Mesenchymal stem cell (in vitro differentiated cells and primary cell): Measurements from ENCODE around the gene TMEM47.
A peak's percentile ranks its signal among the peaks of the same experiment; 100 is the strongest.

Experiments
- DNase-seq: peaks from one replicate; pipeline ENCODE4 v3.0.0-alpha.2; 2013
- H2AFZ ChIP-seq: one replicate; pipeline ENCODE4 v1.6.1; 2013; ENCODE audit warnings: low read depth, mild to moderate bottlenecking, control low read depth, inconsistent platforms, low read length, moderate library complexity
- H2AK5ac ChIP-seq: 2 replicates; pipeline ENCODE4 v1.6.1; 2013; ENCODE audit warnings: low read length, moderate library complexity, mild to moderate bottlenecking, inconsistent platforms; ENCODE audit not compliant: severe bottlenecking
- H2BK120ac ChIP-seq: one replicate; pipeline ENCODE4 v1.6.1; 2013; ENCODE audit warnings: low read depth, mild to moderate bottlenecking, inconsistent platforms, low read length, moderate library complexity
- H2BK12ac ChIP-seq, 2 experiments: one replicate each; pipeline ENCODE4 v1.6.1; 2013; ENCODE audit warnings: inconsistent platforms in 2 of 2, low read length in 2 of 2, mild to moderate bottlenecking in 2 of 2, moderate library complexity in 2 of 2, control low read depth in 1 of 2
- H2BK15ac ChIP-seq: one replicate; pipeline ENCODE4 v1.6.1; 2013; ENCODE audit warnings: mild to moderate bottlenecking, low read depth, inconsistent platforms; ENCODE audit not compliant: poor library complexity, severe bottlenecking
- H2BK5ac ChIP-seq: 2 replicates; pipeline ENCODE4 v1.6.1; 2013; ENCODE audit warnings: low read depth, mild to moderate bottlenecking, low read length, control low read depth, inconsistent platforms; ENCODE audit not compliant: poor library complexity, severe bottlenecking
- H3K14ac ChIP-seq, 2 experiments: one replicate each; pipeline ENCODE4 v1.6.1; 2013; ENCODE audit warnings: inconsistent platforms in 2 of 2, low read length in 2 of 2, control low read depth in 1 of 2, mild to moderate bottlenecking in 1 of 2, moderate library complexity in 1 of 2
- H3K18ac ChIP-seq, 2 experiments: one replicate each; pipeline ENCODE4 v1.6.1; 2013; ENCODE audit warnings: inconsistent platforms in 2 of 2, low read length in 2 of 2, control low read depth in 1 of 2, low read depth in 1 of 2, mild to moderate bottlenecking in 1 of 2
- H3K23ac ChIP-seq, 2 experiments: one replicate each; pipeline ENCODE4 v1.6.1; 2013; ENCODE audit warnings: inconsistent platforms in 2 of 2, low read length in 2 of 2, mild to moderate bottlenecking in 2 of 2, moderate library complexity in 2 of 2, control low read depth in 1 of 2
- H3K27ac ChIP-seq: 2 replicates; pipeline ENCODE4 v1.5.1; 2013; ENCODE audit warnings: mild to moderate bottlenecking, moderate library complexity, low read length, control low read depth, inconsistent platforms; ENCODE audit not compliant: poor library complexity, severe bottlenecking
- H3K27me3 ChIP-seq, 2 experiments: 2 replicates each; pipeline versions ENCODE4 v1.6.1 to v1.7.0; 2013; ENCODE audit warnings: low read length in 2 of 2, mild to moderate bottlenecking in 2 of 2, moderate library complexity in 2 of 2, control low read depth in 1 of 2, inconsistent platforms in 1 of 2; ENCODE audit not compliant: control insufficient read depth in 1 of 2, insufficient read depth in 1 of 2
- H3K36me3 ChIP-seq, 2 experiments: 2 replicates each; pipeline versions ENCODE4 v1.6.1 to v1.7.0; 2013; ENCODE audit warnings: low read length in 2 of 2, control low read depth in 1 of 2, inconsistent platforms in 1 of 2, low read depth in 1 of 2, mild to moderate bottlenecking in 1 of 2; ENCODE audit not compliant: insufficient read depth in 2 of 2, control insufficient read depth in 1 of 2
- H3K4ac ChIP-seq, 2 experiments: one replicate each; pipeline ENCODE4 v1.6.1; 2013; ENCODE audit warnings: inconsistent platforms in 2 of 2, low read length in 2 of 2, mild to moderate bottlenecking in 2 of 2, moderate library complexity in 2 of 2, control low read depth in 1 of 2, low read depth in 1 of 2
- H3K4me1 ChIP-seq: 2 replicates; pipeline ENCODE4 v1.6.1; 2013; ENCODE audit warnings: low read depth, low read length, control low read depth; ENCODE audit not compliant: control insufficient read depth, insufficient read depth
- H3K4me2 ChIP-seq: 2 replicates; pipeline ENCODE4 v1.6.1; 2013; ENCODE audit warnings: low read length, mild to moderate bottlenecking, inconsistent platforms; ENCODE audit not compliant: poor library complexity, severe bottlenecking
- H3K4me3 ChIP-seq, 2 experiments: 2 replicates each; pipeline versions ENCODE4 v1.5.1 to v1.7.0; 2013; ENCODE audit warnings: low read length in 2 of 2, mild to moderate bottlenecking in 2 of 2, control low read depth in 1 of 2, low read depth in 1 of 2; ENCODE audit not compliant: insufficient read depth in 1 of 2
- H3K79me1 ChIP-seq: replicated peaks from 2 replicates; pipeline ENCODE4 v1.6.1; 2013; ENCODE audit warnings: mild to moderate bottlenecking, control low read depth, low read length, inconsistent platforms; ENCODE audit not compliant: poor library complexity, severe bottlenecking
- H3K9ac ChIP-seq: 2 replicates; pipeline ENCODE4 v1.7.0; 2013; ENCODE audit warnings: mild to moderate bottlenecking, low read length, moderate library complexity
- H3K9me3 ChIP-seq: 2 replicates; pipeline ENCODE4 v1.7.0; 2013; ENCODE audit warnings: mild to moderate bottlenecking, low read length; ENCODE audit not compliant: control insufficient read depth
- H4K8ac ChIP-seq: one replicate; pipeline ENCODE4 v1.6.1; 2013; ENCODE audit warnings: inconsistent platforms, mild to moderate bottlenecking, low read length, moderate library complexity
- H4K91ac ChIP-seq: one replicate; pipeline ENCODE4 v1.6.1; 2013; ENCODE audit warnings: mild to moderate bottlenecking, low read length, inconsistent platforms
- WGBS: methylation state at CpG from one replicate; pipeline ENCODE4 v1.1.7; 2013; ENCODE audit warnings: mixed read lengths; 5-methylcytosine and 5-hydroxymethylcytosine counted together

The TMEM47 gene

DNA sequence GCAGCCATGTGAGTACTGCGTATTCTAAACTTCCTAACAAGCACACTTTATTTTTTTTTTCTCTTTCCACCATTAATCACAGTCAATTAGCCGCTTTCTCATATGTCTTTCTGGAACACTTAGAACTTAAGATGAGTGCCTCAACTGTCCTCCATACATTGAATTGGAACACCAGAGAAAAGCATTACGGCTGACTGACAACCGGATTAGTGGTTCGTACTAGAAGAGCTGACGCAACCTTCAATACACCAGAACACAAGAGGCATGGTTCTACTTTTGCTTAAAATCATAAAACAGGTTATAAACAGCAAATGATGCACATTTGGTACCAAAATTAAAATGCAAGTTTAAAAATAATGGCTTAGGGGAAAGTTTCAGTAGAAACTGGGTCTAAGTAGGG lies 3.3 kb downstream of the TMEM47 start:
- Histone ChIP-seq H3K79me1 (no peaks in the 10 kb centered on the region), H2BK15ac (no peak overlapping the region), H3K36me3 (no peaks in the 10 kb centered on the region), H3K4ac (no peak overlapping the region), H2BK120ac (no peak overlapping the region), H3K9ac (peak overlapping the region; percentile 90), H3K4me3 (peak overlapping the region in 1 of 2 experiments; percentile 84), H2AK5ac (no peak overlapping the region), H2BK5ac (no peak overlapping the region), H3K4me2 (no peak overlapping the region), H3K4me1 (no peaks in the 10 kb centered on the region), H3K18ac (no peak overlapping the region), H4K8ac (no peak overlapping the region), H3K27ac (no peak overlapping the region), H3K9me3 (no peaks in the 10 kb centered on the region), H3K27me3 (no peaks in the 10 kb centered on the region), H3K23ac (no peak overlapping the region), H4K91ac (no peak overlapping the region), H2BK12ac (no peak overlapping the region), H3K14ac (no peak overlapping the region), H2AFZ (no peak overlapping the region)
- WGBS = 50% methylated on average over 3 of the region's 6 CpGs
- DNase-seq = peak; percentile 34

DNA sequence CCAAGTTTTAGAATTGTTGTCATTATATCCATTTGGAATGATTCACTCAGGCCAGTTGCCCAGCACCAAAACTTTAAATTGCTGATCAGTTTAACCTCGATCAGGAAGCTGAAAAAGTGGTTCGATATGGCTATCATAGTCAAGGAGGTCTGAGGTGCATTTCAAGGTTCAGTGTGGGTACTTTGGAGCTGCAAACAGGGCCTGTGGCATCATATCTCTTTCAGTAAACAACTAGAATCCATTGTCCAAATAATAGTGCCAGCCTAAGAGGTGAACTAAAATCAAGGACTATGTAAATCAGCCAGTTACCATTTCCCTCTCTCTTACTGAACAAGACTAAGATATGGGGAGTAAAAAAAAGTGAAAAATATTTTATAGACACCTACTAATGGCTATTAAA lies 14.2 kb downstream of the TMEM47 start:
- no peak for DNase-seq
- Histone ChIP-seq H2BK15ac (no peak overlapping the region), H3K23ac (no peak overlapping the region), H3K27me3 (no peaks in the 10 kb centered on the region), H2BK5ac (no peak overlapping the region), H2AFZ (no peak overlapping the region), H3K27ac (no peak overlapping the region), H3K36me3 (no peaks in the 10 kb centered on the region), H3K4me2 (no peak overlapping the region), H3K4me3 (no peak overlapping the region), H2BK12ac (no peak overlapping the region), H3K79me1 (peaks cover 2% of the 10 kb centered on the region), H3K14ac (no peak overlapping the region), H3K4me1 (no peaks in the 10 kb centered on the region), H2BK120ac (no peak overlapping the region), H4K91ac (no peak overlapping the region), H4K8ac (no peak overlapping the region), H3K18ac (no peak overlapping the region), H3K4ac (no peak overlapping the region), H3K9me3 (no peaks in the 10 kb centered on the region), H3K9ac (no peak overlapping the region), H2AK5ac (no peak overlapping the region)
- WGBS = 100% methylated on average over 1 of the region's 2 CpGs

DNA sequence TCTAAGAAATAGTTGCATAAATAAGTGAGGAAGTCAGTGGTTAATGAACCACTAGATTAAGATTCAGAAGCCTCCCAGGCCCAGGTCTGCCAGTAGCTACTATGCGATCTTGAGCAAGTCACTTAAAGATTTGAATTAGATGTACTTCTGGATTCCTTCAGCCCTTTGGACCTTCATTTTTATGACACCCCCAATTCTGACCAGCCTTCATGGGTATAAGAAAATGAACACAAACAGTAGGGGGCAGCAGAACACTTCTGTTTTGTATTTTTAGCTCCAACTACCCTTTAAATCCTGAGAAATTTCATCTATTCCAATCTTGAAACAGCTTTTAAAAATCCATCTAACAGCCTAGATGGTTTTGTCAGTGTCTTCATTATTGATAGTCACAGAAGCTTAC lies 19.0 kb downstream of the TMEM47 start:
- no peak overlapping the region for H2AFZ ChIP-seq
- H3K4me2 ChIP-seq = no peak overlapping the region
- no peak overlapping the region for H2BK12ac ChIP-seq
- no peaks in the 10 kb centered on the region for H3K27me3 ChIP-seq
- H3K4ac ChIP-seq = no peak overlapping the region
- no peak overlapping the region for H3K18ac ChIP-seq
- WGBS = 20% methylated on average over 1 of the region's 1 CpG
- no peak overlapping the region for H3K4me3 ChIP-seq
- no peak overlapping the region for H4K91ac ChIP-seq
- no peak overlapping the region for H3K23ac ChIP-seq
- H2BK15ac ChIP-seq = no peak overlapping the region
- no peaks in the 10 kb centered on the region for H3K79me1 ChIP-seq
- no peak overlapping the region for H4K8ac ChIP-seq
- H3K36me3 ChIP-seq = peaks cover 0 to 24% of the 10 kb centered on the region in 2 experiments
- no peak overlapping the region for H3K27ac ChIP-seq
- no peaks in the 10 kb centered on the region for H3K4me1 ChIP-seq
- no peak overlapping the region for H2BK5ac ChIP-seq
- H3K9ac ChIP-seq = no peak overlapping the region
- H2AK5ac ChIP-seq = no peak overlapping the region
- no peaks in the 10 kb centered on the region for H3K9me3 ChIP-seq
- H2BK120ac ChIP-seq = no peak overlapping the region
- peak; percentile 41 for DNase-seq
- no peak overlapping the region for H3K14ac ChIP-seq

DNA sequence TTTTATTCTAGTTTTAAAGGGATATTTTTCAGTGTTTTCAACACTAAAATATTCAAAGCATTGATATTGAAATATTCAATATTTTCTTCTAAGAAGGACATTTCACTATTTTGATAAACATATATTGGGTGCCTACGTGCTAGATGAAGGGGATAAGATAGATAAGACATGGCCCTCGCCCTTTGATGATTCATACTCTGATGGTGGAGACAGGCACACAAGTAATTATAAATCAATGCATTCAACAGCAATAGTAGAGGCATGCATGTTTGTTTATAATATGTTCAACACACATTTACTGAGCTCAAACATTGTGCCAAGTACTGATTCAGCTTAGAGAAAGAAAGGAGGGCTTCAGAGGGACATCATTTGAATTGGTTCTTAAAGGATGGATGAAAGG lies 22.7 kb downstream of the TMEM47 start:
- Histone ChIP-seq H3K23ac (no peak overlapping the region), H3K79me1 (no peaks in the 10 kb centered on the region), H2BK15ac (no peak overlapping the region), H3K36me3 (peaks cover 0 to 24% of the 10 kb centered on the region in 2 experiments), H3K9ac (no peak overlapping the region), H3K9me3 (no peaks in the 10 kb centered on the region), H3K4me2 (no peak overlapping the region), H3K14ac (no peak overlapping the region), H3K4ac (no peak overlapping the region), H2BK120ac (no peak overlapping the region), H4K91ac (no peak overlapping the region), H4K8ac (no peak overlapping the region), H3K27me3 (no peaks in the 10 kb centered on the region), H2BK12ac (no peak overlapping the region), H2AK5ac (no peak overlapping the region), H3K27ac (no peak overlapping the region), H2AFZ (no peak overlapping the region), H3K18ac (no peak overlapping the region), H3K4me1 (no peaks in the 10 kb centered on the region), H2BK5ac (no peak overlapping the region), H3K4me3 (no peak overlapping the region)
- no peak for DNase-seq
- no CpG with 5 or more reads among the region's 2 CpGs for WGBS
